ENCODE measurements around the gene ASNSD1. TPM values are rescaled to one million over a fixed set of nuclear protein-coding genes. Genes with fewer than 3 reads are reported as not detected.

The ASNSD1 gene
- total RNA-seq, 2 experiments from 2014 or later: 41.0 to 43.2 TPM

- Mint-ChIP-seq H3K4me1 (ENCODE audit: low read depth) (peaks cover 2% of the 10 kb centered on the region), H3K9me3 (no peaks in the 10 kb centered on the region), H3K27ac (no peak overlapping the region), H3K36me3 (ENCODE audit: low read depth) (no peaks in the 10 kb centered on the region), H3K4me3 (no peak overlapping the region), H3K27me3 (no peaks in the 10 kb centered on the region)
- ChIA-PET POLR2A (interaction anchor here (0.5 to 1.7 kb wide), 4 partner anchors 13 to 250 kb away, joined by 3 to 5 read pairs (median 3); partner anchors contain the start of gene ASNSD1), CTCF (interaction anchor here (0.8 to 5.4 kb wide), 17 partner anchors 9 to 66 kb away, joined by 3 to 48 read pairs (median 6); partner anchors contain the start of genes ANKAR, ASNSD1 and OSGEPL1)
- DNase-seq: no peak
- ATAC-seq: no peak
- intact Hi-C loops (cut with micrococcal nuclease): no loop called here
- no peak for TF ChIP-seq CTCF (IDR thresholded peaks at IDR 0.05)
Observed at GRCh38 chr2:189696223-189696622, 35.0 kb downstream of the ASNSD1 start.

- ATAC-seq (peak; percentile 55), DNase-seq (peak; percentile 58)
- no peaks in the 10 kb centered on the region for H3K36me3 Mint-ChIP-seq (ENCODE audit: low read depth)
- H3K9me3 Mint-ChIP-seq: no peaks in the 10 kb centered on the region
- H3K27me3 Mint-ChIP-seq: no peaks in the 10 kb centered on the region
- ChIA-PET POLR2A (interaction anchor here (1.0 to 1.2 kb wide), 2 partner anchors 38 to 40 kb away, joined by 3 to 4 read pairs; no protein-coding TSS in a partner anchor), CTCF (interaction anchor here (0.7 to 5.3 kb wide), 13 partner anchors 10 to 52 kb away, joined by 3 to 78 read pairs (median 5); partner anchors contain the start of genes ANKAR and ASNSD1)
- no peak overlapping the region for H3K27ac Mint-ChIP-seq
- intact Hi-C loops (cut with micrococcal nuclease): loop anchor here (1.0 kb wide), 1 partner anchor 37 kb away; the partner anchor contains the start of gene ASNSD1
- H3K4me3 Mint-ChIP-seq: no peak overlapping the region
- TF ChIP-seq CTCF (IDR thresholded peaks at IDR 0.05): peak; percentile 77
- peaks cover 2% of the 10 kb centered on the region for H3K4me1 Mint-ChIP-seq (ENCODE audit: low read depth)
Observed at GRCh38 chr2:189698020-189698887, 37.0 kb downstream of the ASNSD1 start.

GRCh38 chr2:189700681-189701080, 39.4 kb downstream of the ASNSD1 start:
- no peak for DNase-seq
- Mint-ChIP-seq H3K27ac (no peak overlapping the region), H3K27me3 (no peaks in the 10 kb centered on the region), H3K9me3 (no peaks in the 10 kb centered on the region), H3K36me3 (ENCODE audit: low read depth) (no peaks in the 10 kb centered on the region), H3K4me3 (no peak overlapping the region), H3K4me1 (ENCODE audit: low read depth) (peaks cover 2% of the 10 kb centered on the region)
- ChIA-PET CTCF (interaction anchor here (1.1 to 5.3 kb wide), 3 partner anchors 10 to 41 kb away, joined by 3 to 78 read pairs (median 7); partner anchors contain the start of gene ASNSD1), POLR2A (no interaction called here)
- no peak for ATAC-seq
- intact Hi-C loops (cut with micrococcal nuclease): no loop called here
- no peak for TF ChIP-seq CTCF (IDR thresholded peaks at IDR 0.05)

DNA sequence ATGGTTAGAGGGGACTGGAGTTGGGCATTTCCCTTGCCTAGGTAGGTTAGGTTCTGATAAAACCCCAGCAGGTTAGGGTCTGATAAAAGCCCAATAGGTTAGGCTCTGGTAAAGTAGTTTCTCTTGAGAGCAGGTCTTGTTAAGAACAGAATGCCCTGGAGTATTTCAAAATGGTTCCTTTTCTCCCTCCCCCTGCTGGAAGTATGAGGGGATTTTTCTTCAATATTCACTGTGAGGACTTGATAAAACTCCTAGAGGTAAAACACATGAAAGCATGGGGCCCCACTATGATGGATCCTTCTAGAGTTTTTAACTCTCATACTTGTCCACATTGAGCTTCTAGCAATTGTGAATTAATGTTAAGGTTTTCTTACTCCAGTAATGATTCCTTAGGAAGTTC, 40.8 kb downstream of the ASNSD1 start:
- intact Hi-C loops (cut with micrococcal nuclease): no loop called here
- Mint-ChIP-seq H3K27me3 (no peaks in the 10 kb centered on the region), H3K36me3 (ENCODE audit: low read depth) (peaks cover 4% of the 10 kb centered on the region), H3K9me3 (no peaks in the 10 kb centered on the region), H3K27ac (no peak overlapping the region), H3K4me3 (no peak overlapping the region), H3K4me1 (ENCODE audit: low read depth) (peaks cover 2% of the 10 kb centered on the region)
- POLR2A ChIA-PET: interaction anchor here (1.1 kb wide), 1 partner anchor 41 kb away, joined by 3 read pairs; the partner anchor contains the start of gene ASNSD1
- CTCF ChIA-PET: interaction anchor here (1.3 to 5.3 kb wide), 4 partner anchors 9 to 43 kb away, joined by 6 to 78 read pairs (median 7); partner anchors contain the start of genes ANKAR and ASNSD1
- TF ChIP-seq CTCF (IDR thresholded peaks at IDR 0.05): no peak
- no peak for ATAC-seq
- DNase-seq: no peak

Measured in activated CD8-positive, alpha-beta T cell treated with anti-CD3 and anti-CD28 coated beads for 36 hours (primary cell).